Fibroblast of lung (primary cell): ENCODE measurements around the gene ADAM10. TPM values are rescaled to one million over a fixed set of nuclear protein-coding genes. Genes with fewer than 3 reads are reported as not detected.

ENCODE experiments used
- DNase-seq, 2 donors: peaks; one replicate each; pipeline versions ENCODE4 v3.0.0 to v3.0.0-alpha.2; 2010; ENCODE audit warnings: low read depth in 2 of 2
- H2AFZ ChIP-seq: 2 replicates; pipeline ENCODE4 v1.5.1; 2012; ENCODE audit warnings: low read length, control low read depth, inconsistent platforms
- H3K27ac ChIP-seq: 2 replicates; pipeline ENCODE4 v1.5.1; 2011; ENCODE audit warnings: low read length, control low read depth; ENCODE audit not compliant: insufficient read depth
- H3K27me3 ChIP-seq: 2 replicates; pipeline ENCODE4 v1.5.1; 2011; ENCODE audit warnings: mild to moderate bottlenecking, low read length; ENCODE audit not compliant: control insufficient read depth, insufficient read depth
- H3K36me3 ChIP-seq: 2 replicates; pipeline ENCODE4 v1.5.1; 2011; ENCODE audit warnings: low read length; ENCODE audit not compliant: control insufficient read depth, insufficient read depth
- H3K4me1 ChIP-seq: 2 replicates; pipeline ENCODE4 v1.5.1; 2011; ENCODE audit warnings: low read length; ENCODE audit not compliant: control insufficient read depth, insufficient read depth; ENCODE audit errors: extremely low read depth
- H3K4me2 ChIP-seq: 2 replicates; pipeline ENCODE4 v1.5.1; 2011; ENCODE audit warnings: low read length, control low read depth; ENCODE audit not compliant: insufficient read depth; ENCODE audit errors: extremely low read depth
- H3K4me3 ChIP-seq, 4 experiments: fragments of 200-600 bp in 1 of 4; sonication (generic) in 1 of 4; replicated peaks in 1 of 4; 2 replicates each; pipeline ENCODE4 v1.5.1; 2011 to 2016; ENCODE audit warnings: low read length in 4 of 4, low read depth in 3 of 4, mild to moderate bottlenecking in 3 of 4, control low read depth in 2 of 4, inconsistent platforms in 1 of 4, mixed read lengths in 1 of 4; ENCODE audit not compliant: insufficient read depth in 1 of 4; ENCODE audit errors: control extremely low read depth in 1 of 4
- H3K79me2 ChIP-seq: 2 replicates; pipeline ENCODE4 v1.5.1; 2012; ENCODE audit warnings: mild to moderate bottlenecking, low read length, inconsistent platforms; ENCODE audit not compliant: control insufficient read depth, insufficient read depth
- H3K9ac ChIP-seq: 2 replicates; pipeline ENCODE4 v1.5.1; 2011; ENCODE audit warnings: mild to moderate bottlenecking, low read length, control low read depth; ENCODE audit not compliant: insufficient read depth
- H3K9me3 ChIP-seq: 2 replicates; pipeline ENCODE4 v1.5.1; 2012; ENCODE audit warnings: low read depth, low read length; ENCODE audit not compliant: control insufficient read depth, insufficient read depth
- H4K20me1 ChIP-seq: 2 replicates; pipeline ENCODE4 v1.5.1; 2011; ENCODE audit warnings: low read length; ENCODE audit not compliant: control insufficient read depth, insufficient read depth; ENCODE audit errors: extremely low read depth
- EZH2 ChIP-seq: IDR thresholded peaks from 2 replicates; pipeline ENCODE4 v1.5.1; 2012; ENCODE audit warnings: low read length, control low read depth, mild to moderate bottlenecking; ENCODE audit errors: missing control alignments
- polyA plus RNA-seq, 2 donors: library from polyadenylated mRNA; depleted of rRNA in 1 of 2; stranded (reverse) in 1 of 2; unstranded in 1 of 2; fragments of >200 nt; gene quantifications; 2 replicates each; pipeline ENCODE4 v1.2.1, GENCODE V29; 2011 to 2012; ENCODE audit warnings: missing spikeins in 1 of 2
- total RNA-seq: library from RNA; depleted of rRNA; stranded (reverse); fragments of >200 nt; gene quantifications from 2 replicates; pipeline ENCODE4 v1.2.1, GENCODE V29; 2014
- TF ChIP-seq, protein P1 (sequence below), 2 donors: IDR thresholded peaks in 1 of 2; conservative IDR thresholded peaks in 1 of 2; 1 replicate in 1 of 2; 2 replicates in 1 of 2; pipeline ENCODE4 v1.5.1; 2011 to 2012; ENCODE audit warnings: low read length in 2 of 2, control low read depth in 1 of 2, inconsistent platforms in 1 of 2, low read depth in 1 of 2, mild to moderate bottlenecking in 1 of 2

The ADAM10 gene
- total and polyA plus RNA-seq, 2 donors (not counting 1 experiment from before 2014, with no cell fraction given), result 224 to 318 TPM

DNA sequence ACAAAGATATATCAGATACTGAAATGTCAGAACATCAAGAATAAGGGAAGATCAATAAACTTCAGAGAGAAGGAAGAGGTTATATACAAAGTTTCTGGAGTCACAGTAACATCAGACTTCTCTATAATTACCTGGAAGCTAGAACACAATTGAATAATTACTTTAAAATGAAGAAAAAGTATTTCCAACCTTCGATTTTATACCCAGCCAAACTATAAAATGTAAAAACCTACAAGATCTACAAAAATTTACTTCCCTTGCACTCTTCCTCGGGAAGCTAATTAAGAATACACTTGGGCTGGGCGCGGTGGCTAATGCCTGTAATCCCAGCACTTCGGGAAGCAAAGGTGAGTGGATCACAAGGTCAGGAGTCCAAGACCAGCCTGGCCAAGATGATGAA is 15.0 kb upstream of the ADAM10 start:
- H3K4me3 ChIP-seq, result no peak overlapping the region
- H3K4me1 ChIP-seq, result no peaks in the 10 kb centered on the region
- H3K27me3 ChIP-seq, result no peaks in the 10 kb centered on the region
- H3K27ac ChIP-seq, result no peak overlapping the region
- H3K79me2 ChIP-seq, result no peaks in the 10 kb centered on the region
- no peaks in the 10 kb centered on the region for H3K9me3 ChIP-seq
- no peak overlapping the region for H3K4me2 ChIP-seq
- no peaks in the 10 kb centered on the region for H3K36me3 ChIP-seq
- no peak overlapping the region for H3K9ac ChIP-seq
- no peaks in the 10 kb centered on the region for H4K20me1 ChIP-seq
- no peak for DNase-seq
- TF ChIP-seq EZH2, result no peak
- TF ChIP-seq, protein P1, sequence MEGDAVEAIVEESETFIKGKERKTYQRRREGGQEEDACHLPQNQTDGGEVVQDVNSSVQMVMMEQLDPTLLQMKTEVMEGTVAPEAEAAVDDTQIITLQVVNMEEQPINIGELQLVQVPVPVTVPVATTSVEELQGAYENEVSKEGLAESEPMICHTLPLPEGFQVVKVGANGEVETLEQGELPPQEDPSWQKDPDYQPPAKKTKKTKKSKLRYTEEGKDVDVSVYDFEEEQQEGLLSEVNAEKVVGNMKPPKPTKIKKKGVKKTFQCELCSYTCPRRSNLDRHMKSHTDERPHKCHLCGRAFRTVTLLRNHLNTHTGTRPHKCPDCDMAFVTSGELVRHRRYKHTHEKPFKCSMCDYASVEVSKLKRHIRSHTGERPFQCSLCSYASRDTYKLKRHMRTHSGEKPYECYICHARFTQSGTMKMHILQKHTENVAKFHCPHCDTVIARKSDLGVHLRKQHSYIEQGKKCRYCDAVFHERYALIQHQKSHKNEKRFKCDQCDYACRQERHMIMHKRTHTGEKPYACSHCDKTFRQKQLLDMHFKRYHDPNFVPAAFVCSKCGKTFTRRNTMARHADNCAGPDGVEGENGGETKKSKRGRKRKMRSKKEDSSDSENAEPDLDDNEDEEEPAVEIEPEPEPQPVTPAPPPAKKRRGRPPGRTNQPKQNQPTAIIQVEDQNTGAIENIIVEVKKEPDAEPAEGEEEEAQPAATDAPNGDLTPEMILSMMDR (conservative IDR thresholded peaks at IDR 0.05 in 1 of 2, IDR thresholded peaks at IDR 0.05 in 1 of 2; ENCODE audit: low read depth in 1 of 2, low read length in 2 of 2), result no peak
- H2AFZ ChIP-seq, result no peak overlapping the region

DNA sequence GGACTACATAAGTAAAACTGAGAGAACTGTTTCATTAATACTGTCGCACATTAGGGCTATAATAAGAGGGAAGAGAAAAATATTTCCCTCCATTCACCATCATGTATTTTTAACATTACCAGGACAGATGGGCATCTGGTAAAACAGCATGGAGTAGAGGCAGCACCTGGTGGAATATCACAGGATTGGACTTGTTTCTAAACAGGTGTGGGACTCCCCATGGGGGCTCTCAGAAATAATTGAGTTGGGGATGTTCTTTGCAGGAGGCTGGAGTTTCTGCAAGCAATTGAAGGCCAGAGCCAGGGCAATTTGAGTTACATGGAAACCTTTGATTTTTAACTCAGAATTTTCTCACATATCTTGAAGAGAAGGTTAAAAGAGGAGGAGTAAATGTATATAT is 13.2 kb upstream of the ADAM10 start:
- no peaks in the 10 kb centered on the region for H3K27me3 ChIP-seq
- no peak overlapping the region for H2AFZ ChIP-seq
- no peak overlapping the region for H3K4me2 ChIP-seq
- no peak overlapping the region for H3K4me3 ChIP-seq
- H3K79me2 ChIP-seq, result no peaks in the 10 kb centered on the region
- H3K4me1 ChIP-seq, result no peaks in the 10 kb centered on the region
- H3K27ac ChIP-seq, result no peak overlapping the region
- no peak overlapping the region for H3K9ac ChIP-seq
- no peaks in the 10 kb centered on the region for H3K9me3 ChIP-seq
- no peaks in the 10 kb centered on the region for H4K20me1 ChIP-seq
- no peaks in the 10 kb centered on the region for H3K36me3 ChIP-seq
- no peak for DNase-seq
- TF ChIP-seq, protein P1 (conservative IDR thresholded peaks at IDR 0.05 in 1 of 2, IDR thresholded peaks at IDR 0.05 in 1 of 2; ENCODE audit: low read depth in 1 of 2, low read length in 2 of 2), result no peak
- no peak for TF ChIP-seq EZH2

DNA sequence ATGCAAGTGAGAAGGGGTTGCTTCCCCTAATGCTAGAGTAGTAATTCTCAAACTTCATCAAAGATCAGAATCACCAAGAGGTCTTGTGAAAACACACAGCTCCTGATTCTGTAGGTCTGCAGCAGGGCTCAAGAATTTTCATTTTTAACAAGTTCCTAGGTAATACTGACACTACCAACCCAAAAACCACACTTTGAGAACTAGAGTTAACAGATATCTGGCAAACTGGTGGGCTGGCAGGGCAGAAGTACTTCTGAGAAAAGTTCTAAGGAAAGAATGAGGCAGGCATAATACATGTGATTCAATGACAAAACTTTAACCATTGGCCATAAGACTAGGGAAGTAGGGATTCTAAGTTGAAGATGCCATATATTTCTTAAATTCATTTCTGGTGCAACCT is 12.8 kb upstream of the ADAM10 start:
- no peak overlapping the region for H2AFZ ChIP-seq
- DNase-seq, result no peak
- H3K9me3 ChIP-seq, result no peaks in the 10 kb centered on the region
- no peak overlapping the region for H3K9ac ChIP-seq
- TF ChIP-seq, protein P1 (conservative IDR thresholded peaks at IDR 0.05 in 1 of 2, IDR thresholded peaks at IDR 0.05 in 1 of 2; ENCODE audit: low read depth in 1 of 2, low read length in 2 of 2), result no peak
- TF ChIP-seq EZH2, result no peak
- no peaks in the 10 kb centered on the region for H3K4me1 ChIP-seq
- no peaks in the 10 kb centered on the region for H3K27me3 ChIP-seq
- H3K27ac ChIP-seq, result no peak overlapping the region
- H3K79me2 ChIP-seq, result no peaks in the 10 kb centered on the region
- H3K4me3 ChIP-seq, result no peak overlapping the region
- H3K4me2 ChIP-seq, result no peak overlapping the region
- H3K36me3 ChIP-seq, result no peaks in the 10 kb centered on the region
- no peaks in the 10 kb centered on the region for H4K20me1 ChIP-seq
